ENCODE data around the gene RRN3. TPM values are rescaled to one million over a fixed set of nuclear protein-coding genes. Genes with fewer than 3 reads are reported as not detected.
A peak's percentile ranks its signal among the peaks of the same experiment; 100 is the strongest.
"Not testable (repeated sequence)": the region's sequence is repeated elsewhere in the genome, so short reads cannot be mapped to it uniquely, and the experiment has no call there.

Gene RRN3
- total RNA-seq, 2 donors from 2014 or later: 12.9 to 16.9 TPM

GRCh38 chr16:15132719-15133428, 38.8 kb upstream of the RRN3 start:
- not testable (repeated sequence) for H3K27ac ChIP-seq; H3K4me1 ChIP-seq; H3K27me3 ChIP-seq; H3K4me3 ChIP-seq; H3K9me3 ChIP-seq; DNase-seq (ENCODE audit: low spot score)
- peaks cover 12% of the 10 kb centered on the region for H3K36me3 ChIP-seq

GRCh38 chr16:15130943-15131700, 37.0 kb upstream of the RRN3 start:
- not testable (repeated sequence) for H3K27ac ChIP-seq; H3K9me3 ChIP-seq; H3K27me3 ChIP-seq; H3K4me1 ChIP-seq; H3K4me3 ChIP-seq; DNase-seq (ENCODE audit: low spot score)
- H3K36me3 ChIP-seq: peaks cover 12% of the 10 kb centered on the region

- H3K9me3 ChIP-seq; H3K4me1 ChIP-seq; H3K27me3 ChIP-seq; H3K27ac ChIP-seq; DNase-seq (ENCODE audit: low spot score); H3K4me3 ChIP-seq: not testable (repeated sequence)
- H3K36me3 ChIP-seq: peaks cover 12% of the 10 kb centered on the region
Measured at GRCh38 chr16:15130256-15130932, 36.3 kb upstream of the RRN3 start.

- not testable (repeated sequence) for H3K4me3 ChIP-seq; H3K27ac ChIP-seq; H3K9me3 ChIP-seq; H3K4me1 ChIP-seq; H3K36me3 ChIP-seq; DNase-seq (ENCODE audit: low spot score); H3K27me3 ChIP-seq
Measured at GRCh38 chr16:15127641-15128425, 33.8 kb upstream of the RRN3 start.

- not testable (repeated sequence) for H3K27me3 ChIP-seq; H3K9me3 ChIP-seq; H3K4me1 ChIP-seq; DNase-seq (ENCODE audit: low spot score); H3K27ac ChIP-seq; H3K4me3 ChIP-seq; H3K36me3 ChIP-seq
Measured at GRCh38 chr16:15100372-15100987, 6.4 kb upstream of the RRN3 start.

GRCh38 chr16:15099366-15099909, 5.4 kb upstream of the RRN3 start:
- H3K9me3 ChIP-seq; DNase-seq (ENCODE audit: low spot score); H3K4me1 ChIP-seq; H3K27ac ChIP-seq; H3K36me3 ChIP-seq; H3K4me3 ChIP-seq; H3K27me3 ChIP-seq: not testable (repeated sequence)

- not testable (repeated sequence) for DNase-seq (ENCODE audit: low spot score); H3K4me3 ChIP-seq; H3K9me3 ChIP-seq; H3K27ac ChIP-seq; H3K36me3 ChIP-seq; H3K27me3 ChIP-seq
- peaks cover 0 to 14% of the 10 kb centered on the region in 2 donors for H3K4me1 ChIP-seq
Measured at GRCh38 chr16:15096583-15096972, 2.5 kb upstream of the RRN3 start.

- not testable (repeated sequence) for H3K27me3 ChIP-seq, H3K9me3 ChIP-seq
Measured at GRCh38 chr16:15093571-15093954, 509 bp downstream of the RRN3 start.

GRCh38 chr16:15090663-15091269, 3.3 kb downstream of the RRN3 start:
- Histone ChIP-seq H3K4me1 (peaks cover 0 to 14% of the 10 kb centered on the region in 2 donors), H3K36me3 (peaks cover 19% of the 10 kb centered on the region)
- not testable (repeated sequence) for DNase-seq (ENCODE audit: low spot score)

More at GRCh38 chr16:15093571-15093954, 509 bp downstream of the RRN3 start:
- Histone ChIP-seq H3K4me3 (peak overlapping the region; percentile 66 to 88), H3K36me3 (peaks cover 16% of the 10 kb centered on the region), H3K27ac (peak overlapping the region; percentile 80 to 89), H3K4me1 (peaks cover 0 to 14% of the 10 kb centered on the region in 2 donors)
- DNase-seq (ENCODE audit: low spot score): not testable (repeated sequence)

GRCh38 chr16:15082788-15083187, 11.3 kb downstream of the RRN3 start:
- peaks cover 48% of the 10 kb centered on the region for H3K36me3 ChIP-seq
- H3K4me1 ChIP-seq; H3K4me3 ChIP-seq; H3K27ac ChIP-seq; H3K27me3 ChIP-seq; H3K9me3 ChIP-seq; DNase-seq (ENCODE audit: low spot score): not testable (repeated sequence)

More at GRCh38 chr16:15090663-15091269, 3.3 kb downstream of the RRN3 start:
- H3K27me3 ChIP-seq, H3K27ac ChIP-seq, H3K4me3 ChIP-seq, H3K9me3 ChIP-seq: not testable (repeated sequence)

GRCh38 chr16:15080883-15081282, 13.2 kb downstream of the RRN3 start:
- not testable (repeated sequence) for DNase-seq (ENCODE audit: low spot score); H3K9me3 ChIP-seq; H3K4me3 ChIP-seq; H3K27me3 ChIP-seq; H3K4me1 ChIP-seq; H3K27ac ChIP-seq
- peaks cover 53% of the 10 kb centered on the region for H3K36me3 ChIP-seq

- not testable (repeated sequence) for H3K27ac ChIP-seq
- peaks cover 58% of the 10 kb centered on the region for H3K36me3 ChIP-seq
Measured at GRCh38 chr16:15076161-15076560, 17.9 kb downstream of the RRN3 start.

More at GRCh38 chr16:15076161-15076560, 17.9 kb downstream of the RRN3 start:
- not testable (repeated sequence) for H3K4me3 ChIP-seq; H3K27me3 ChIP-seq; DNase-seq (ENCODE audit: low spot score); H3K4me1 ChIP-seq; H3K9me3 ChIP-seq

Measured in right atrium auricular region (tissue), 2 donors.